ENCODE data around the gene USP46. TPM values are rescaled to one million over a fixed set of nuclear protein-coding genes. Genes with fewer than 3 reads are reported as not detected.

Gene USP46
- total RNA-seq, 1 donor from 2014 or later, result 14.7 TPM

- Histone ChIP-seq H3K27me3 (ENCODE audit: control insufficient read depth, insufficient read depth, low read length) (no peaks in the 10 kb centered on the region), H3K36me3 (ENCODE audit: control insufficient read depth, insufficient read depth, low read length) (no peaks in the 10 kb centered on the region), H3K4me3 (ENCODE audit: low read depth, low read length) (no peak overlapping the region)
- no peak for FAIRE-seq
- DNase-seq (ENCODE audit: low read depth), result no peak
- TF ChIP-seq CTCF (IDR thresholded peaks at IDR 0.05; ENCODE audit: insufficient read depth, low read length, severe bottlenecking), result no peak
Measured at GRCh38 chr4:52573551-52573950, 85.5 kb downstream of the USP46 start.

GRCh38 chr4:52572936-52573485 lies 86.1 kb downstream of the USP46 start:
- no peak for TF ChIP-seq CTCF (IDR thresholded peaks at IDR 0.05; ENCODE audit: insufficient read depth, low read length, severe bottlenecking)
- no peak for FAIRE-seq
- peak; percentile 82 for DNase-seq (ENCODE audit: low read depth)

GRCh38 chr4:52568351-52568750 lies 90.8 kb downstream of the USP46 start:
- H3K4me3 ChIP-seq (ENCODE audit: low read depth, low read length), result no peak overlapping the region
- FAIRE-seq, result no peak
- no peaks in the 10 kb centered on the region for H3K36me3 ChIP-seq (ENCODE audit: control insufficient read depth, insufficient read depth, low read length)
- no peaks in the 10 kb centered on the region for H3K27me3 ChIP-seq (ENCODE audit: control insufficient read depth, insufficient read depth, low read length)
- no peak for TF ChIP-seq CTCF (IDR thresholded peaks at IDR 0.05; ENCODE audit: insufficient read depth, low read length, severe bottlenecking)
- DNase-seq (ENCODE audit: low read depth), result no peak

More at GRCh38 chr4:52572936-52573485, 86.1 kb downstream of the USP46 start:
- no peaks in the 10 kb centered on the region for H3K36me3 ChIP-seq (ENCODE audit: control insufficient read depth, insufficient read depth, low read length)
- H3K4me3 ChIP-seq (ENCODE audit: low read depth, low read length), result no peak overlapping the region
- H3K27me3 ChIP-seq (ENCODE audit: control insufficient read depth, insufficient read depth, low read length), result no peaks in the 10 kb centered on the region

GRCh38 chr4:52566136-52567031 lies 92.7 kb downstream of the USP46 start:
- Histone ChIP-seq H3K27me3 (ENCODE audit: control insufficient read depth, insufficient read depth, low read length) (no peaks in the 10 kb centered on the region), H3K4me3 (ENCODE audit: low read depth, low read length) (no peak overlapping the region), H3K36me3 (ENCODE audit: control insufficient read depth, insufficient read depth, low read length) (no peaks in the 10 kb centered on the region)
- DNase-seq (ENCODE audit: low read depth) (no peak), FAIRE-seq (no peak)
- TF ChIP-seq CTCF (IDR thresholded peaks at IDR 0.05; ENCODE audit: insufficient read depth, low read length, severe bottlenecking), result no peak

GRCh38 chr4:52560844-52561280 lies 98.2 kb downstream of the USP46 start:
- H3K36me3 ChIP-seq (ENCODE audit: control insufficient read depth, insufficient read depth, low read length), result no peaks in the 10 kb centered on the region
- no peak for TF ChIP-seq CTCF (IDR thresholded peaks at IDR 0.05; ENCODE audit: insufficient read depth, low read length, severe bottlenecking)
- DNase-seq (ENCODE audit: low read depth) (peak; percentile 91), FAIRE-seq (no peak)
- H3K27me3 ChIP-seq (ENCODE audit: control insufficient read depth, insufficient read depth, low read length), result no peaks in the 10 kb centered on the region
- no peak overlapping the region for H3K4me3 ChIP-seq (ENCODE audit: low read depth, low read length)

Data from bronchial epithelial cell (primary cell).